Coronary artery (tissue), 2 donors: ENCODE measurements around the gene DOCK9.

Experiments used
- DNase-seq: peaks from one replicate; pipeline ENCODE4 v3.0.0-alpha.2; 2017; ENCODE audit warnings: low spot score
- H3K27ac ChIP-seq, 2 donors: fragments of 200-600 bp; sonication (generic); one replicate each; pipeline ENCODE4 v1.5.1; 2016 to 2019
- H3K4me3 ChIP-seq: fragments of 200-600 bp; sonication (generic); 2 replicates; pipeline ENCODE4 v1.5.1; 2016; ENCODE audit warnings: mild to moderate bottlenecking, moderate library complexity
- CTCF ChIP-seq: fragments of 200-600 bp; sonication (generic); IDR thresholded peaks from one replicate; pipeline ENCODE4 v1.5.1; 2019; ENCODE audit warnings: antibody characterized with exemption

Gene DOCK9

GRCh38 chr13:98990701-98991100 is 12.8 kb upstream of the DOCK9 start:
- TF ChIP-seq CTCF: no peak
- DNase-seq: no peak
- Histone ChIP-seq H3K4me3 (no peak overlapping the region), H3K27ac (no peak overlapping the region)

- no peak for DNase-seq
- TF ChIP-seq CTCF: no peak
- Histone ChIP-seq H3K4me3 (no peak overlapping the region), H3K27ac (no peak overlapping the region)
Observed at GRCh38 chr13:98989469-98990235, 11.8 kb upstream of the DOCK9 start.

- TF ChIP-seq CTCF: no peak
- Histone ChIP-seq H3K27ac (no peak overlapping the region), H3K4me3 (no peak overlapping the region)
- no peak for DNase-seq
Observed at GRCh38 chr13:98988780-98989179, 10.9 kb upstream of the DOCK9 start.

- TF ChIP-seq CTCF: no peak
- no peak for DNase-seq
- no peak overlapping the region for H3K4me3 ChIP-seq
- no peak overlapping the region for H3K27ac ChIP-seq
Observed at GRCh38 chr13:98988277-98988676, 10.4 kb upstream of the DOCK9 start.

GRCh38 chr13:98987275-98987674 is 9.4 kb upstream of the DOCK9 start:
- Histone ChIP-seq H3K27ac (no peak overlapping the region), H3K4me3 (no peak overlapping the region)
- no peak for DNase-seq
- TF ChIP-seq CTCF: no peak

GRCh38 chr13:98986226-98986846 is 8.5 kb upstream of the DOCK9 start:
- H3K27ac ChIP-seq: no peak overlapping the region
- DNase-seq: no peak
- no peak overlapping the region for H3K4me3 ChIP-seq
- TF ChIP-seq CTCF: no peak

GRCh38 chr13:98985591-98985990 is 7.7 kb upstream of the DOCK9 start:
- no peak overlapping the region for H3K4me3 ChIP-seq
- no peak for DNase-seq
- TF ChIP-seq CTCF: no peak
- H3K27ac ChIP-seq: no peak overlapping the region
